ENCODE results near the gene AEN.

The AEN gene

DNA sequence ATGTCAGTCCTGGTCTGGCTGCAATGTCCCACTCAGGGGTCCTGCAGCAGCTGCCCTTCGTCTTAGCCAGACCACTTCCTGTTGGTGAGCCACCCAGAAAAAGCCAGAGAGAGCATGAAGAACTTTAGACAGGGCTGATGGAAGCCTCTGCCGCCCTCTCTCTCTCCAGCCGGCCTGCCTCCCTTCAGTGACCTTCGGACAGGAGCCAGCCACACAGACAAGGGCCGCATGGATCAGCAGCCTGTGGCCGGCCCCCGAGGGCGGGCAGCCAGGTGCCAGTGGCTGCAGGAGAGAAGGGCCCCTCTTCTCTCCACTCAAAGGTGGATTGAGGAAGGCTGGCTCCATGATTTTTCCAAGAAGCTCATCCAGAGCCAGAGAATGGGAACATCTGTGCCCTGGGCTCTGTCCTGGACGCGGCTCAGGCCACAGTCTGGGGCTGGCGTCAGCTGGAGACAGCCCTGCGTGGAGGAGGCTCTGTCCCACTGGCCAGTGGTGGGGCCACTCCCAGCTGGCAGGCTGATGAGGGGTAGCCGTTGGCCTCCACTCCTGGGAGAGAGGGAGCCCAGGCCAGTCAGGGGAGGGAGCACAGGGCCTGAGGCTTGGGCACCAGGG lies 60.6 kb downstream of the AEN start:
- no peak for DNase-seq
